Panc1 (cell line): ENCODE measurements around the gene HIC2.
"Not testable (repeated sequence)": the region's sequence is repeated elsewhere in the genome, so short reads cannot be mapped to it uniquely, and the experiment has no call there.

Experiments
- CTCF ChIP-seq: fragments of 450-650 bp; IDR thresholded peaks from 2 replicates; pipeline ENCODE4 v1.5.1; 2017; ENCODE audit warnings: mild to moderate bottlenecking
- REST ChIP-seq, 2 experiments: IDR thresholded peaks; 2 replicates each; pipeline ENCODE4 v1.6.1; 2011 to 2012; ENCODE audit warnings: low read depth in 2 of 2, control low read depth in 1 of 2, low read length in 1 of 2, mild to moderate bottlenecking in 1 of 2, moderate library complexity in 1 of 2; ENCODE audit not compliant: insufficient read depth in 1 of 2

- not testable (repeated sequence) for TF ChIP-seq CTCF; REST (IDR thresholded peaks at IDR 0.05; ENCODE audit: insufficient read depth in 1 of 2, low read depth in 2 of 2, low read length in 1 of 2)
These were observed 682 bp downstream of the HIC2 start for GRCh38 chr22:21417853-21418252.
